K562 (cell line): ENCODE data around the gene TSEN34. TPM values are rescaled to one million over a fixed set of nuclear protein-coding genes. Genes with fewer than 3 reads are reported as not detected.

ENCODE experiments used
- CHD7 ChIP-seq: fragments of 200-600 bp; sonication (generic); IDR thresholded peaks from one replicate; pipeline ENCODE4 v1.6.1; 2012; ENCODE audit warnings: mild to moderate bottlenecking, low read depth, low read length, inconsistent platforms
- SRSF3 ChIP-seq: fragments of 200-400 bp; formaldehyde crosslinking; IDR thresholded peaks from 2 replicates; pipeline ENCODE4 v1.6.1; 2016; ENCODE audit warnings: mild to moderate bottlenecking, low read length, moderate library complexity; ENCODE audit not compliant: insufficient read depth
- TSHZ1 ChIP-seq: fragments of 250-450 bp; sonication (Bioruptor Pico); IDR thresholded peaks from 2 replicates; pipeline ENCODE4 v1.4.0; 2020; ENCODE audit warnings: mild to moderate bottlenecking, moderate library complexity
- polyA plus RNA-seq, 8 experiments: library from polyadenylated mRNA; depleted of rRNA in 4 of 8; stranded (reverse) in 5 of 8; unstranded in 3 of 8; fragments of >200 nt; fragmentation: Nextera tagmentation in 2 of 8; fragmentation: Illumina TruSeq in 1 of 8; extraction: Ambion mirVana in 2 of 8; extraction: Trizol in 1 of 8; gene quantifications; 2 replicates each; pipeline versions ENCODE4 v1.2.1 to v1.2.3, GENCODE V29; 2011 to 2014; ENCODE audit warnings: inconsistent platforms in 1 of 8, missing spikeins in 1 of 8
- total RNA-seq, 7 experiments: library from RNA; depleted of rRNA in 6 of 7; stranded (reverse); fragments of >200 nt in 6 of 7; fragmentation: Illumina TruSeq in 2 of 7; extraction: Trizol in 2 of 7; gene quantifications; 2 replicates each; pipeline versions ENCODE4 v1.2.1 to v1.2.3, GENCODE V29; 2011 to 2021; ENCODE audit warnings: low replicate concordance in 1 of 7
- TF ChIP-seq, protein P1 (sequence below): fragments of 450-650 bp; IDR thresholded peaks from 2 replicates; pipeline ENCODE4 v1.6.1; 2017; ENCODE audit warnings: antibody characterized with exemption, mild to moderate bottlenecking

TSEN34 gene
- total and polyA plus RNA-seq, 9 of the 15 experiments (the other 6 are each of a cell fraction or from before 2014, with no cell fraction given): 3.1 to 57.6 (median 29.5) TPM

GRCh38 chr19:54172471-54173358 lies 18.4 kb upstream of the TSEN34 start, which contains the start of gene TMC4 (continued):
- TF ChIP-seq TSHZ1 (CRISPR knock-in tag) (no peak), CHD7 (no peak), SRSF3 (no peak)
- TF ChIP-seq, protein P1, sequence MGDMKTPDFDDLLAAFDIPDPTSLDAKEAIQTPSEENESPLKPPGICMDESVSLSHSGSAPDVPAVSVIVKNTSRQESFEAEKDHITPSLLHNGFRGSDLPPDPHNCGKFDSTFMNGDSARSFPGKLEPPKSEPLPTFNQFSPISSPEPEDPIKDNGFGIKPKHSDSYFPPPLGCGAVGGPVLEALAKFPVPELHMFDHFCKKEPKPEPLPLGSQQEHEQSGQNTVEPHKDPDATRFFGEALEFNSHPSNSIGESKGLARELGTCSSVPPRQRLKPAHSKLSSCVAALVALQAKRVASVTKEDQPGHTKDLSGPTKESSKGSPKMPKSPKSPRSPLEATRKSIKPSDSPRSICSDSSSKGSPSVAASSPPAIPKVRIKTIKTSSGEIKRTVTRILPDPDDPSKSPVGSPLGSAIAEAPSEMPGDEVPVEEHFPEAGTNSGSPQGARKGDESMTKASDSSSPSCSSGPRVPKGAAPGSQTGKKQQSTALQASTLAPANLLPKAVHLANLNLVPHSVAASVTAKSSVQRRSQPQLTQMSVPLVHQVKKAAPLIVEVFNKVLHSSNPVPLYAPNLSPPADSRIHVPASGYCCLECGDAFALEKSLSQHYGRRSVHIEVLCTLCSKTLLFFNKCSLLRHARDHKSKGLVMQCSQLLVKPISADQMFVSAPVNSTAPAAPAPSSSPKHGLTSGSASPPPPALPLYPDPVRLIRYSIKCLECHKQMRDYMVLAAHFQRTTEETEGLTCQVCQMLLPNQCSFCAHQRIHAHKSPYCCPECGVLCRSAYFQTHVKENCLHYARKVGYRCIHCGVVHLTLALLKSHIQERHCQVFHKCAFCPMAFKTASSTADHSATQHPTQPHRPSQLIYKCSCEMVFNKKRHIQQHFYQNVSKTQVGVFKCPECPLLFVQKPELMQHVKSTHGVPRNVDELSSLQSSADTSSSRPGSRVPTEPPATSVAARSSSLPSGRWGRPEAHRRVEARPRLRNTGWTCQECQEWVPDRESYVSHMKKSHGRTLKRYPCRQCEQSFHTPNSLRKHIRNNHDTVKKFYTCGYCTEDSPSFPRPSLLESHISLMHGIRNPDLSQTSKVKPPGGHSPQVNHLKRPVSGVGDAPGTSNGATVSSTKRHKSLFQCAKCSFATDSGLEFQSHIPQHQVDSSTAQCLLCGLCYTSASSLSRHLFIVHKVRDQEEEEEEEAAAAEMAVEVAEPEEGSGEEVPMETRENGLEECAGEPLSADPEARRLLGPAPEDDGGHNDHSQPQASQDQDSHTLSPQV: no peak
